ENCODE measurements around the gene DENND1B. TPM values are rescaled to one million over a fixed set of nuclear protein-coding genes. Genes with fewer than 3 reads are reported as not detected.

DENND1B gene
- total and polyA plus RNA-seq, 2 of the 8 experiments (the other 6 are each of a cell fraction or from before 2014, with no cell fraction given), result 0.74 to 3.3 TPM

DNA sequence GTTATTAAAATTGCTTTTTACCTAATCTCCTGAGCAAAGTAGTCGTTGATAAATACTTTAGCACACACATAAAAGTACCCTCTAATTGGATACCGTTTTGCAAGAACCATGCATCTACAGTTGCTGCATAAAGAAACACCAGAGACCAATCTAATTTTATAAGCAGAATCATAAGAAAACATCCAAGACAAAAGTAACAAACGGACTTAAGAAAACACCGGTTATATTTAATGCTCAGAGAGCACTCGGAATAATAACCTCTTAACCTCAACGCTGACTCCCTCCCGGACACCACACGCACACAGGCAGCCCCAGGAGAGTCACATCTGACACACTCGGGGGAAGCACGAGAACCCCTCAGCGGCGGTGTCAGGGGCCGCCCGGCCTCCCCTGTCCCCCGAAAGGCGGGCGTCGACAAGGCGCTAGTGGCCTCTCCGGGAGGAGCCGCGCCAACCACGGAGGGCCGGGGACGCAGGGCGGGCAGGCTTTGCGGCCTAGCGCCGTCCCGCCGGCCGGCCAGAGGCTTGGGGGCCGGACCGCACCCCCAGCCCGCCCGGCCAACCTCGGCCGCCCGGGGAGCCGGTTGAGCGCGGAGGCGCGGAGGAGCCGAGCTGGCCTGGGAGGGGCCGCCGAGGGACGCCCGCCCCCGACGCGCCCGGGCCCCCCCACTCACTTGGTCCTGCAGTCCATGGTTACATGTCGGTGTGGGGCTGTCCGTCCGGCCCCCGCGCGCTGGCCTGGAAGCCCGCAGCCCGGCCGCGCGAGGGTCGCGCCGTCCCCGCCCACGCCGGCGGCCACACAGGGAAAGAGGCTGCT, 606 bp downstream of the DENND1B start:
- no peak overlapping the region for H2BK120ac ChIP-seq (replicated peaks; ENCODE audit: low read depth, low read length)
- peaks cover 0 to 2% (median 0%) of the 10 kb centered on the region in 4 experiments; a peak in 2 of 7 replicates for H3K27me3 ChIP-seq (replicated peaks in 1 of 4; ENCODE audit: control insufficient read depth in 3 of 4, extremely low read depth in 1 of 4, insufficient read depth in 3 of 4, low read length in 3 of 4)
- H3K4me1 ChIP-seq (replicated peaks in 1 of 4; ENCODE audit: control insufficient read depth in 3 of 4, insufficient read depth in 4 of 4, low read length in 3 of 4), result peaks cover 3 to 8% (median 7%) of the 10 kb centered on the region in 4 experiments; a peak in 6 of 7 replicates
- POLR2A ChIA-PET (ENCODE audit: partially characterized antibody), result interaction anchor here (1.4 to 1.5 kb wide), 3 partner anchors 28 to 128 kb away, joined by 3 to 6 read pairs (median 3); partner anchors contain the start of gene C1orf53
- no peak overlapping the region for H2AK5ac ChIP-seq (ENCODE audit: low read depth, low read length)
- no peaks in the 10 kb centered on the region for H4K20me1 ChIP-seq (replicated peaks in 1 of 2; ENCODE audit: control insufficient read depth in 1 of 2, insufficient read depth in 2 of 2, low read length in 2 of 2)
- peak overlapping the region in 2 of 4 experiments; percentile 35 to 91; a peak in 3 of 7 replicates for H3K9ac ChIP-seq (replicated peaks in 1 of 4; ENCODE audit: extremely low read depth in 1 of 4, low read depth in 3 of 4, low read length in 3 of 4)
- H2BK5ac ChIP-seq (ENCODE audit: low read depth, low read length), result no peak overlapping the region; the same call in 1 of the 2 replicates
- CTCF ChIA-PET (ENCODE audit: partially characterized antibody), result interaction anchor here (0.7 to 1.1 kb wide), 2 partner anchors 26 to 36 kb away, joined by 3 read pairs; no protein-coding TSS in a partner anchor
- no peak overlapping the region for H3K4ac ChIP-seq (replicated peaks; ENCODE audit: insufficient read length, low read depth, low read length)
- H3K79me2 ChIP-seq (ENCODE audit: control insufficient read depth in 1 of 2, insufficient read depth in 2 of 2, low read length in 2 of 2), result no peaks in the 10 kb centered on the region
- H3K14ac ChIP-seq (ENCODE audit: insufficient read length), result no peak overlapping the region
- H3K36me3 ChIP-seq (ENCODE audit: control insufficient read depth in 2 of 4, insufficient read depth in 4 of 4, low read length in 3 of 4), result no peaks in the 10 kb centered on the region
- peak overlapping the region; percentile 3; the same call in 1 of the 2 replicates for H2AFZ ChIP-seq (ENCODE audit: low read length)
- H3K9me3 ChIP-seq (ENCODE audit: insufficient read depth in 2 of 2, low read depth in 1 of 2, low read length in 1 of 2), result no peaks in the 10 kb centered on the region
- H3K4me3 ChIP-seq (ENCODE audit: extremely low read depth in 1 of 4, insufficient read depth in 2 of 4, low read depth in 3 of 4, low read length in 4 of 4), result peak overlapping the region; percentile 52 to 74 (median 66)
- no peak overlapping the region for H2BK12ac ChIP-seq (ENCODE audit: low read depth, low read length)
- no peak overlapping the region; the same call in 1 of the 2 replicates for H3K18ac ChIP-seq (ENCODE audit: extremely low read depth, low read length)
- H4K8ac ChIP-seq (ENCODE audit: extremely low read depth, insufficient read depth, low read length), result peak overlapping the region; percentile 80
- H2BK20ac ChIP-seq (ENCODE audit: low read length), result no peak overlapping the region
- no peak overlapping the region for H4K91ac ChIP-seq (replicated peaks; ENCODE audit: insufficient read length, low read length)
- peaks cover 2% of the 10 kb centered on the region; the same call in 1 of the 2 replicates for H3K23me2 ChIP-seq (ENCODE audit: low read depth, low read length)
- H3K27ac ChIP-seq (ENCODE audit: low read depth, low read length), result no peak overlapping the region
- peak overlapping the region; percentile 69 to 75 for H3K4me2 ChIP-seq (ENCODE audit: insufficient read depth in 1 of 2, low read depth in 2 of 2, low read length in 2 of 2)
- no peak overlapping the region for H3K23ac ChIP-seq (ENCODE audit: insufficient read length)
- H4K5ac ChIP-seq (ENCODE audit: insufficient read length, low read depth, low read length), result no peak overlapping the region
- no peak overlapping the region for H2BK15ac ChIP-seq (ENCODE audit: low read length)
- no peaks in the 10 kb centered on the region for H3K79me1 ChIP-seq (ENCODE audit: low read depth, low read length)
- FAIRE-seq (no peak), DNase-seq (ENCODE audit: low read depth in 1 of 2, low spot score in 2 of 2) (peak in 1 of 2 experiments; percentile 66)
- 8% methylated on average over 30 of the region's 71 CpGs; no CpG with 5 or more reads in 1 of the 2 experiments for WGBS, 2 experiments (ENCODE audit: extremely low coverage in 1 of 2, insufficient coverage in 1 of 2, insufficient read length in 1 of 2, insufficient replicate concordance in 2 of 2, low coverage in 1 of 2, low lambda C conversion rate in 2 of 2, missing lambda C conversion rate in 1 of 2)
- H3K56ac ChIP-seq (replicated peaks; ENCODE audit: insufficient read length, low read depth, low read length), result no peak overlapping the region
- TF ChIP-seq CTCF (IDR thresholded peaks at IDR 0.05; ENCODE audit: control extremely low read depth in 1 of 3, insufficient read depth in 1 of 3, low read depth in 1 of 3, low read length in 3 of 3) (no peak), ASH2L (IDR thresholded peaks at IDR 0.05; ENCODE audit: low read length) (peak; percentile 20), POLR2AphosphoS5 (IDR thresholded peaks at IDR 0.05; ENCODE audit: low read depth, low read length) (no peak), SP1 (IDR thresholded peaks at IDR 0.05; ENCODE audit: low read depth, low read length) (no peak), CTBP2 (IDR thresholded peaks at IDR 0.05; ENCODE audit: borderline replicate concordance, insufficient read depth, insufficient read length, low read length) (no peak), EP300 (IDR thresholded peaks at IDR 0.05; ENCODE audit: borderline replicate concordance in 1 of 2, low read depth in 2 of 2, low read length in 2 of 2) (no peak)
- TF ChIP-seq, protein P1, sequence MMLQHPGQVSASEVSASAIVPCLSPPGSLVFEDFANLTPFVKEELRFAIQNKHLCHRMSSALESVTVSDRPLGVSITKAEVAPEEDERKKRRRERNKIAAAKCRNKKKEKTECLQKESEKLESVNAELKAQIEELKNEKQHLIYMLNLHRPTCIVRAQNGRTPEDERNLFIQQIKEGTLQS (IDR thresholded peaks at IDR 0.05; ENCODE audit: insufficient read depth, low read depth, low read length), result no peak

All from H1 (cell line).